A549 (cell line): ENCODE results near the gene IZUMO4. TPM values are rescaled to one million over a fixed set of nuclear protein-coding genes. Genes with fewer than 3 reads are reported as not detected.
"Not testable (repeated sequence)": the region's sequence is repeated elsewhere in the genome, so short reads cannot be mapped to it uniquely, and the experiment has no call there.

Experiments
- ATAC-seq, 2 experiments: fragments of 200-7000 bp in 1 of 2; fragments of >200 bp in 1 of 2; cut with Nextera tagmentation in 1 of 2; cut with Tn5 transposase in 1 of 2; 3 replicates each; pipeline versions ENCODE4 v1.8.0 to v1.9.1; 2018 to 2020; ENCODE audit warnings: mild to moderate bottlenecking in 1 of 2, moderate library complexity in 1 of 2
- CTCF ChIA-PET: fragments of 300-600 bp; sonication (Branson Sonifier 250); formaldehyde crosslinking; extraction: SDS; loops from one replicate; lab custom pipeline; 2021; ENCODE audit warnings: antibody characterized with exemption, inconsistent platforms; lab: Yijun Ruan, JAX
- POLR2A ChIA-PET: fragments of 350-600 bp; formaldehyde crosslinking; extraction: SDS; loops from one replicate; lab custom pipeline; 2021; ENCODE audit warnings: antibody characterized with exemption, inconsistent platforms; lab: Yijun Ruan, JAX
- DNase-seq, 2 experiments: peaks; one replicate each; pipeline versions ENCODE4 v3.0.0 to v3.0.0-alpha.2; 2011 to 2016; ENCODE audit warnings: low read depth in 1 of 2, low spot score in 1 of 2
- FAIRE-seq: peaks from 2 replicates; lab custom pipeline; 2011; peaks lifted over from hg19 to GRCh38; lab: Jason Lieb, UNC
- H3K27ac ChIP-seq, 2 experiments: fragments of >200 bp; sonication (Bioruptor Twin); formaldehyde crosslinking; 3 replicates each; pipeline ENCODE4 v1.5.1; 2016 to 2017
- H3K4me1 ChIP-seq: fragments of >200 bp; sonication (Bioruptor Twin); formaldehyde crosslinking; 3 replicates; pipeline ENCODE4 v1.6.1; 2016
- H3K4me2 ChIP-seq: fragments of >200 bp; sonication (Bioruptor Twin); formaldehyde crosslinking; 3 replicates; pipeline ENCODE4 v1.6.1; 2016
- H3K4me3 ChIP-seq: fragments of >200 bp; sonication (Bioruptor Twin); formaldehyde crosslinking; 3 replicates; pipeline ENCODE4 v1.5.1; 2016
- H3K9me3 ChIP-seq: fragments of >200 bp; sonication (Bioruptor Twin); formaldehyde crosslinking; 3 replicates; pipeline ENCODE4 v1.6.1; 2016
- CBX2 ChIP-seq: fragments of 200-600 bp; sonication (generic); IDR thresholded peaks from 2 replicates; pipeline ENCODE4 v1.6.1; 2016; ENCODE audit warnings: low read depth, mild to moderate bottlenecking, borderline replicate concordance
- CEBPB ChIP-seq, 2 experiments: fragments of >200 bp in 1 of 2; sonication (Bioruptor Twin) in 1 of 2; formaldehyde crosslinking in 1 of 2; IDR thresholded peaks; 2 replicates each; pipeline ENCODE4 v1.6.1; 2012 to 2016
- CHD4 ChIP-seq: fragments of 200-600 bp; sonication (generic); IDR thresholded peaks from 2 replicates; pipeline ENCODE4 v1.6.1; 2016; ENCODE audit warnings: antibody characterized with exemption, mild to moderate bottlenecking, borderline replicate concordance
- EP300 ChIP-seq, 2 experiments: fragments of >200 bp; sonication (Bioruptor Twin); formaldehyde crosslinking; IDR thresholded peaks; 2 replicates in 1 of 2; 3 replicates in 1 of 2; pipeline ENCODE4 v1.6.1; 2016 to 2017
- ESRRA ChIP-seq: fragments of 150-350 bp; IDR thresholded peaks from 2 replicates; pipeline ENCODE4 v1.6.1; 2014; ENCODE audit warnings: mild to moderate bottlenecking, low read length, borderline replicate concordance
- HOXB5 ChIP-seq: fragments of 250-450 bp; sonication (Bioruptor Pico); IDR thresholded peaks from 2 replicates; pipeline ENCODE4 v1.5.0; 2020; ENCODE audit warnings: mild to moderate bottlenecking, moderate library complexity
- JUN ChIP-seq, 2 experiments: fragments of >200 bp; sonication (Bioruptor Twin); formaldehyde crosslinking; IDR thresholded peaks; 2 replicates in 1 of 2; 3 replicates in 1 of 2; pipeline ENCODE4 v1.6.1; 2016 to 2017
- KDM1A ChIP-seq: fragments of 200-600 bp; sonication (generic); IDR thresholded peaks from 2 replicates; pipeline ENCODE4 v1.6.1; 2016; ENCODE audit warnings: low read depth, mild to moderate bottlenecking
- KDM5A ChIP-seq: fragments of 200-600 bp; sonication (generic); IDR thresholded peaks from 2 replicates; pipeline ENCODE4 v1.6.1; 2016; ENCODE audit warnings: antibody characterized with exemption, mild to moderate bottlenecking
- RARB ChIP-seq: fragments of 250-450 bp; sonication (Bioruptor Pico); IDR thresholded peaks from 2 replicates; pipeline ENCODE4 v1.8.0; 2021; ENCODE audit warnings: mild to moderate bottlenecking, moderate library complexity
- RCOR1 ChIP-seq: fragments of 150-350 bp; IDR thresholded peaks from 2 replicates; pipeline ENCODE4 v1.6.1; 2014; ENCODE audit warnings: antibody characterized with exemption, low read length, low read depth
- SREBF2 ChIP-seq: fragments of 450-650 bp; IDR thresholded peaks from 2 replicates; pipeline ENCODE4 v1.6.1; 2014; ENCODE audit warnings: mild to moderate bottlenecking, moderate library complexity
- ZFP36 ChIP-seq: fragments of 450-650 bp; IDR thresholded peaks from 2 replicates; pipeline ENCODE4 v1.6.1; 2014; ENCODE audit warnings: borderline replicate concordance; ENCODE audit not compliant: partially characterized antibody
- ZSCAN20 ChIP-seq: fragments of 250-450 bp; sonication (Bioruptor Pico); IDR thresholded peaks from 2 replicates; pipeline ENCODE4 v1.8.0; 2022; ENCODE audit warnings: mild to moderate bottlenecking, moderate library complexity
- WGBS: methylation state at CpG from one replicate; pipeline ENCODE4 v1.1.6; 2017; ENCODE audit errors: missing lambda C conversion rate; 5-methylcytosine and 5-hydroxymethylcytosine counted together
- polyA plus RNA-seq, 4 experiments: library from polyadenylated mRNA; depleted of rRNA in 3 of 4; stranded (reverse); fragments of >200 nt; fragmentation: RNase III in 1 of 4; extraction: RNeasy Plus Mini Kit Qiagen cat#74134 plus additional on column Dnase treatment in 1 of 4; gene quantifications; 2 replicates in 3 of 4; 3 replicates in 1 of 4; pipeline ENCODE4 v1.2.3, GENCODE V29; 2011 to 2017
- TF ChIP-seq, protein P1 (sequence below): fragments of >200 bp; sonication (Bioruptor Twin); formaldehyde crosslinking; IDR thresholded peaks from 3 replicates; pipeline ENCODE4 v1.5.1; 2016

Gene IZUMO4
- polyA plus RNA-seq, 2 of the 4 experiments (the other 2 are of a cell fraction): 0.36 to 1.0 TPM

DNA sequence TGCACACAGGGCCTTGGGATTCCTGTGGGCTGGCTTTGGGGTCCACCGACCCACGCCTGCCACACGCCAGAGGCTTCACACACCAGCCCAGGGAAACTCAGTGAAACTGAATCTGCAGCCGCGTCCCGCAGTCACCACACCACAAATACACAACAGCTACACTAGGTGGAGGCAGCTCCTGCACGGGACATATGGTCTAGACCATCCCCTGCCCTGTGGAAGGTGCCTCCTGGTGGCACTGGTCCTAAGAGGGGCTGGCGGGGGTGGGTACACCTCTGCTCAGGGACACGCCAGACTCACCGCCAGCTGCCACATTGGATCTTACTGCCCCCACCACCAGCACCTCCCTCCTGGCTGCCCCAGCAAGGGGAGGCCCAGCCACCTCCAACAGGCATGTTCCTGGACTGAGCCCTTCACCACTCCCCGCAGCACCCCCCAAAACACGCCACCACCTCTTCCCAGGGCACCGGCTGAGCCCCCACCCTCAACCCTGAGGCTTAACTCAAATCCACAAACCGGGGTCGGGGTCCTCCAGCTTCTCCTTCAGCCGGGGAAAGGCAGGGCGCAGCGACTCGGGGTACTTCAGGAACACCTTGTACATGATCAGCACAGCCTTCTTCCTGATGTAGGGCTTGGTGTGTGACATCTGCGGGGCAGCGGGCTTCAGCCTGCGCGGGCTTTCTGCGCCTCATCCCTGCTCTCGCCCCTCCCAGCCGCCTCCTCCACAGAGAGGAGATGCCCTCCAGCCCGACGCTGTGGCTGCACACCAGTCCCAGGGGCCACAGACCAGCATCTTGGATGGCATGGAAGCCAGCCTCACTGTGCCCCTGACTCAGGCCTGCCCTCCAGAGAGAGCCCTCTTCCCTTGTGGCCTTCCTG, 33.4 kb downstream of the IZUMO4 start:
- ATAC-seq (no peak), DNase-seq (no peak), FAIRE-seq (no peak)
- H3K4me1 ChIP-seq: no peaks in the 10 kb centered on the region
- H3K9me3 ChIP-seq: no peaks in the 10 kb centered on the region
- TF ChIP-seq KDM1A (no peak), HOXB5 (CRISPR knock-in tag) (no peak), RARB (CRISPR knock-in tag) (no peak), EP300 (IDR thresholded peaks at IDR 0.05) (no peak), CEBPB (IDR thresholded peaks at IDR 0.05) (no peak), CBX2 (no peak), SREBF2 (no peak), ZSCAN20 (CRISPR knock-in tag) (no peak), CHD4 (no peak), JUN (IDR thresholded peaks at IDR 0.05) (no peak), ZFP36 (no peak)
- TF ChIP-seq, protein P1, sequence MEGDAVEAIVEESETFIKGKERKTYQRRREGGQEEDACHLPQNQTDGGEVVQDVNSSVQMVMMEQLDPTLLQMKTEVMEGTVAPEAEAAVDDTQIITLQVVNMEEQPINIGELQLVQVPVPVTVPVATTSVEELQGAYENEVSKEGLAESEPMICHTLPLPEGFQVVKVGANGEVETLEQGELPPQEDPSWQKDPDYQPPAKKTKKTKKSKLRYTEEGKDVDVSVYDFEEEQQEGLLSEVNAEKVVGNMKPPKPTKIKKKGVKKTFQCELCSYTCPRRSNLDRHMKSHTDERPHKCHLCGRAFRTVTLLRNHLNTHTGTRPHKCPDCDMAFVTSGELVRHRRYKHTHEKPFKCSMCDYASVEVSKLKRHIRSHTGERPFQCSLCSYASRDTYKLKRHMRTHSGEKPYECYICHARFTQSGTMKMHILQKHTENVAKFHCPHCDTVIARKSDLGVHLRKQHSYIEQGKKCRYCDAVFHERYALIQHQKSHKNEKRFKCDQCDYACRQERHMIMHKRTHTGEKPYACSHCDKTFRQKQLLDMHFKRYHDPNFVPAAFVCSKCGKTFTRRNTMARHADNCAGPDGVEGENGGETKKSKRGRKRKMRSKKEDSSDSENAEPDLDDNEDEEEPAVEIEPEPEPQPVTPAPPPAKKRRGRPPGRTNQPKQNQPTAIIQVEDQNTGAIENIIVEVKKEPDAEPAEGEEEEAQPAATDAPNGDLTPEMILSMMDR: no peak
- H3K4me3 ChIP-seq: no peak overlapping the region
- POLR2A ChIA-PET: no interaction called here
- no peak overlapping the region for H3K27ac ChIP-seq
- no peak overlapping the region for H3K4me2 ChIP-seq
- WGBS: 97% methylated on average over 7 of the region's 28 CpGs
- CTCF ChIA-PET: interaction anchor here (1.0 to 1.4 kb wide), 2 partner anchors 17 to 200 kb away, joined by 3 read pairs; no protein-coding TSS in a partner anchor

DNA sequence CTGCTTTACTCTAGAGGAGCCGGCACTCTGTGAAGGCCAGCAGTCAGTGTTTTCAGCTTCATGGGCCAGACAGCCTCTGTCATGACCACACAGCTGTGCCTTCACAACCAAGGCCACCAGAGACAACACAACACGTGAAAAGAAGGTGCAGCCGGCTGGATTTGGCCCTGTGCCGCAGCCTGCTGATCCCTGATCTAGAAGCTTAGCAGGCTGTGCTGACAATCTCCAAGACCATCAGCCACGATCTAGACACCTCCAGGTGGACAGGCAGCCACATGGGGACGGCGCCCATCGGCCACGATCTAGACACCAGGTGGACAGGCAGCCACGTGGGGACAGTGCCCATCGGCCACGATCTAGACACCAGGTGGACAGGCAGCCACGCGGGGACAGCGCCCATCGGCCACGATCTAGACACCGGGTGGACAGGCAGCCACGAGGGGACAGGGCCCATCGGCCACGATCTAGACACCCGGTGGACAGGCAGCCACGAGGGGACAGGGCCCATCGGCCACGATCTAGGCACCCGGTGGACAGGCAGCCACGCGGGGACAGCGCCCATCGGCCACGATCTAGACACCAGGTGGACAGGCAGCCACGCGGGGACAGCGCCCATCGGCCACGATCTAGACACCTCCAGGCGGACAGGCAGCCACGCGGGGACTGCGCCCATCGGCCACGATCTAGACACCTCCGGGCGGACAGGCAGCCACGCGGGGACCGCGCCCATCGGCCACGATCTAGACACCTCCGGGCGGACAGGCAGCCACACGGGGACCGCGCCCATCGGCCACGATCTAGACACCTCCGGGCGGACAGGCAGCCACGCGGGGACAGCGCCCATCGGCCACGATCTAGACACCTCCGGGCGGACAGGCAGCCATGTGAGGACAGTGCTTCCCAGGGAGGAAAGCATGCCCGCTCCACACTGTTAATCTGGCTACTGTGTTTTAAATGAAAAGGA, 34.6 kb downstream of the IZUMO4 start:
- H3K4me2 ChIP-seq, FAIRE-seq, POLR2A ChIA-PET: not testable (repeated sequence)

DNA sequence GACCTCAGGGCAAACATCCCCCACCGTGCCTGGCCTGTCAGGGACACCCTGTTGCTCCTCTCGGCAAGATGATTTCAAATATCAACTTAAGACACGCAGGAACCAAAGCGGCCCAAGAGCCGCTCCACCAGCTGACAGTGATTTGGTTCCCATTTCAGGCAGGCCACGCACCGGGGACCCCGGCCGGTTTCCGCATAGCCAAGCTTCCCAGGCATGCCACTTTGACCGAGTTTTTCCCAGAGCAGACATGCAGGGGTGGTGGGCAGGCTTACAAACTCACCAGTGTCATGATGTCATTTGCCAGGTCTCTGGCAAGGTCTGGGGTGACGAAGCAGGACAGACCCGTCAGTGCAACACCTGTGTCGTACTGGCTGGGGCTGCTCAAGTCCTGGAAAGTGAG, 35.5 kb downstream of the IZUMO4 start:
- POLR2A ChIA-PET: no interaction called here
- FAIRE-seq: no peak
- TF ChIP-seq KDM5A (no peak), ZFP36 (no peak), ESRRA (no peak), RCOR1 (no peak), CEBPB (IDR thresholded peaks at IDR 0.05) (no peak)
- TF ChIP-seq, protein P1: no peak
- TF ChIP-seq, all 56 proteins: peak for 0
- DNase-seq (no peak), ATAC-seq (no peak)
- H3K4me1 ChIP-seq: no peaks in the 10 kb centered on the region
- H3K9me3 ChIP-seq: no peaks in the 10 kb centered on the region
- CTCF ChIA-PET: no interaction called here
- WGBS: 100% methylated on average over 1 of the region's 14 CpGs
- H3K4me2 ChIP-seq: no peak overlapping the region
- H3K4me3 ChIP-seq: no peak overlapping the region
- H3K27ac ChIP-seq: no peak overlapping the region

More for the DNA sequence above, 34.6 kb downstream of the IZUMO4 start:
- WGBS: 100% methylated on average over 6 of the region's 67 CpGs
- not testable (repeated sequence) for DNase-seq, ATAC-seq, H3K4me1 ChIP-seq, H3K4me3 ChIP-seq, H3K27ac ChIP-seq, H3K9me3 ChIP-seq
- CTCF ChIA-PET: interaction anchor here (1.4 kb wide), 1 partner anchor 201 kb away, joined by 3 read pairs; no protein-coding TSS in a partner anchor
